CD4-positive, alpha-beta T cell (primary cell): ENCODE measurements around the gene ZFPM1. TPM values are rescaled to one million over a fixed set of nuclear protein-coding genes. Genes with fewer than 3 reads are reported as not detected.

ENCODE experiments used
- ATAC-seq: fragments of 200-7000 bp; cut with Tn5 transposase; one replicate; pipeline ENCODE4 v1.10.0; 2022; ENCODE audit warnings: mild to moderate bottlenecking; ENCODE audit not compliant: poor library complexity
- CTCF ChIA-PET: fragments of 350-600 bp; sonication (Branson Sonifier 250); formaldehyde crosslinking; loops from one replicate; lab custom pipeline; 2021; ENCODE audit warnings: antibody characterized with exemption, inconsistent platforms; lab: Charles Lee
- POLR2A ChIA-PET: fragments of 350-600 bp; sonication (Branson Sonifier 250); formaldehyde crosslinking; loops from one replicate; lab custom pipeline; 2021; ENCODE audit warnings: antibody characterized with exemption, inconsistent platforms; lab: Charles Lee
- DNase-seq, 14 experiments: peaks; one replicate each; pipeline ENCODE4 v3.0.0-alpha.2; 2013 to 2020; ENCODE audit warnings: mixed read lengths in 2 of 14
- H3K27ac ChIP-seq, 2 donors: one replicate each; pipeline versions ENCODE4 v1.5.1 to v1.7.0; 2013; ENCODE audit warnings: low read length in 2 of 2, low read depth in 1 of 2, mild to moderate bottlenecking in 1 of 2
- H3K27me3 ChIP-seq, 2 experiments: 1 replicate in 1 of 2; 2 replicates in 1 of 2; pipeline versions ENCODE4 v1.6.1 to v1.7.0; 2013; ENCODE audit warnings: low read length in 2 of 2, control low read depth in 1 of 2, mild to moderate bottlenecking in 1 of 2, moderate library complexity in 1 of 2; ENCODE audit not compliant: insufficient read depth in 2 of 2, control insufficient read depth in 1 of 2
- H3K36me3 ChIP-seq: one replicate; pipeline ENCODE4 v1.6.1; 2013; ENCODE audit warnings: low read length, control low read depth; ENCODE audit not compliant: insufficient read depth
- H3K4me1 ChIP-seq: one replicate; pipeline ENCODE4 v1.6.1; 2013; ENCODE audit warnings: low read length, control low read depth; ENCODE audit not compliant: insufficient read depth
- H3K4me3 ChIP-seq: one replicate; pipeline ENCODE4 v1.5.1; 2013; ENCODE audit warnings: mild to moderate bottlenecking, low read length, moderate library complexity
- H3K9me3 ChIP-seq, 2 experiments: 1 replicate in 1 of 2; 2 replicates in 1 of 2; pipeline versions ENCODE4 v1.6.1 to v1.7.0; 2013; ENCODE audit warnings: low read length in 2 of 2, mild to moderate bottlenecking in 2 of 2, control low read depth in 1 of 2, moderate library complexity in 1 of 2; ENCODE audit not compliant: control insufficient read depth in 1 of 2, insufficient read depth in 1 of 2
- H3K27ac Mint-ChIP-seq: one replicate; pipeline ENCODE4 v1.8.0; 2020; ENCODE audit warnings: mixed read lengths
- H3K27me3 Mint-ChIP-seq: one replicate; pipeline ENCODE4 v1.8.0; 2021; ENCODE audit warnings: mixed read lengths
- H3K36me3 Mint-ChIP-seq: one replicate; pipeline ENCODE4 v1.8.0; 2021; ENCODE audit warnings: low read depth, mixed read lengths
- H3K4me1 Mint-ChIP-seq: one replicate; pipeline ENCODE4 v1.8.0; 2021; ENCODE audit warnings: low read depth, mixed read lengths
- H3K4me3 Mint-ChIP-seq: one replicate; pipeline ENCODE4 v1.8.0; 2020; ENCODE audit warnings: mild to moderate bottlenecking, mixed read lengths
- H3K9me3 Mint-ChIP-seq: one replicate; pipeline ENCODE4 v1.8.0; 2020; ENCODE audit warnings: mixed read lengths
- intact Hi-C, 2 experiments: fragments of 100-400 bp; cut with DNase I in 1 of 2; cut with micrococcal nuclease in 1 of 2; formaldehyde crosslinking; loops; one replicate each; pipeline versions ENCODE4 v1.15.1 to v1.9.0; 2023 to 2025; cut with DNase I, micrococcal nuclease
- total RNA-seq, 174 experiments: library from RNA in 2 of 174; stranded (reverse) in 2 of 174; gene quantifications; one replicate each; pipeline ENCODE4 v1.2.3 and lab custom pipeline; 2021 to 2026
- TF ChIP-seq, protein P1 (sequence below): fragments of 200-600 bp; IDR thresholded peaks from one replicate; pipeline ENCODE4 v1.8.0; 2022; ENCODE audit warnings: antibody characterized with exemption, mild to moderate bottlenecking

ZFPM1 gene
- total RNA-seq, 2 experiments from 2014 or later, result 22.8 to 24.2 TPM

DNA sequence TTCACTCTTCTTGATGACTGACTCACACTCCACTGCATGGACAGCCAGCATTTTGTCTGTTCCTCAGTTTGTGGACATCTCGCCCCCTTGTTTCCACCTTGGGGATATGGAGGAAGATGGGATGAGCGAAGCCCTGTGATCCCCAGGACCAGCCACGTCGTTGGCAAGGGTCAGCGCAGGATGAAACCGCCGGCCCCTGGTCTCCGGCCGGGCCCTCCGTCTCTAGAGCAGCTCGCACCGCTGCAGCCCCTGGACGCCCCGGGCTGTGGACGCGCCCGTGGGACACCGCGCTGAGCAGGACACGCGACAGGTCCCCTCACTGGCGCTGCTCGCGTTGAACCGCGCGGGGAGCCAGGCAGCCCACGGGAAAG is 116.5 kb downstream of the ZFPM1 start:
- TF ChIP-seq, protein P1, sequence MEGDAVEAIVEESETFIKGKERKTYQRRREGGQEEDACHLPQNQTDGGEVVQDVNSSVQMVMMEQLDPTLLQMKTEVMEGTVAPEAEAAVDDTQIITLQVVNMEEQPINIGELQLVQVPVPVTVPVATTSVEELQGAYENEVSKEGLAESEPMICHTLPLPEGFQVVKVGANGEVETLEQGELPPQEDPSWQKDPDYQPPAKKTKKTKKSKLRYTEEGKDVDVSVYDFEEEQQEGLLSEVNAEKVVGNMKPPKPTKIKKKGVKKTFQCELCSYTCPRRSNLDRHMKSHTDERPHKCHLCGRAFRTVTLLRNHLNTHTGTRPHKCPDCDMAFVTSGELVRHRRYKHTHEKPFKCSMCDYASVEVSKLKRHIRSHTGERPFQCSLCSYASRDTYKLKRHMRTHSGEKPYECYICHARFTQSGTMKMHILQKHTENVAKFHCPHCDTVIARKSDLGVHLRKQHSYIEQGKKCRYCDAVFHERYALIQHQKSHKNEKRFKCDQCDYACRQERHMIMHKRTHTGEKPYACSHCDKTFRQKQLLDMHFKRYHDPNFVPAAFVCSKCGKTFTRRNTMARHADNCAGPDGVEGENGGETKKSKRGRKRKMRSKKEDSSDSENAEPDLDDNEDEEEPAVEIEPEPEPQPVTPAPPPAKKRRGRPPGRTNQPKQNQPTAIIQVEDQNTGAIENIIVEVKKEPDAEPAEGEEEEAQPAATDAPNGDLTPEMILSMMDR, result no peak
- Histone ChIP-seq H3K27me3 (no peaks in the 10 kb centered on the region), H3K9me3 (no peaks in the 10 kb centered on the region), H3K36me3 (peaks cover 21% of the 10 kb centered on the region), H3K4me1 (peaks cover 31% of the 10 kb centered on the region), H3K27ac (peak overlapping the region; percentile 44 to 78), H3K4me3 (peak overlapping the region; percentile 63)
- H3K27me3 Mint-ChIP-seq, result no peaks in the 10 kb centered on the region
- peak overlapping the region; percentile 87 for H3K27ac Mint-ChIP-seq
- peaks cover 33% of the 10 kb centered on the region for H3K4me1 Mint-ChIP-seq
- peak overlapping the region; percentile 87 for H3K4me3 Mint-ChIP-seq
- DNase-seq (peak in 1 of 14 experiments; percentile 16), ATAC-seq (peak; percentile 25)
- no peaks in the 10 kb centered on the region for H3K9me3 Mint-ChIP-seq
- ChIA-PET POLR2A (interaction anchor here (0.6 to 2.4 kb wide), 25 partner anchors 13 to 804 kb away, joined by 3 to 38 read pairs (median 4); partner anchors contain the start of genes APRT, BANP, CYBA and KLHDC4), CTCF (interaction anchor here (1.5 to 1.8 kb wide), 2 partner anchors 116 to 288 kb away, joined by 5 to 7 read pairs; partner anchors contain the start of genes GALNS and TRAPPC2L)
- H3K36me3 Mint-ChIP-seq, result peaks cover 27% of the 10 kb centered on the region
- intact Hi-C loops, result loop anchor here in 1 of 2 experiments (10.0 kb wide), 2 partner anchors 375 to 615 kb away; partner anchors contain the start of gene BANP

DNA sequence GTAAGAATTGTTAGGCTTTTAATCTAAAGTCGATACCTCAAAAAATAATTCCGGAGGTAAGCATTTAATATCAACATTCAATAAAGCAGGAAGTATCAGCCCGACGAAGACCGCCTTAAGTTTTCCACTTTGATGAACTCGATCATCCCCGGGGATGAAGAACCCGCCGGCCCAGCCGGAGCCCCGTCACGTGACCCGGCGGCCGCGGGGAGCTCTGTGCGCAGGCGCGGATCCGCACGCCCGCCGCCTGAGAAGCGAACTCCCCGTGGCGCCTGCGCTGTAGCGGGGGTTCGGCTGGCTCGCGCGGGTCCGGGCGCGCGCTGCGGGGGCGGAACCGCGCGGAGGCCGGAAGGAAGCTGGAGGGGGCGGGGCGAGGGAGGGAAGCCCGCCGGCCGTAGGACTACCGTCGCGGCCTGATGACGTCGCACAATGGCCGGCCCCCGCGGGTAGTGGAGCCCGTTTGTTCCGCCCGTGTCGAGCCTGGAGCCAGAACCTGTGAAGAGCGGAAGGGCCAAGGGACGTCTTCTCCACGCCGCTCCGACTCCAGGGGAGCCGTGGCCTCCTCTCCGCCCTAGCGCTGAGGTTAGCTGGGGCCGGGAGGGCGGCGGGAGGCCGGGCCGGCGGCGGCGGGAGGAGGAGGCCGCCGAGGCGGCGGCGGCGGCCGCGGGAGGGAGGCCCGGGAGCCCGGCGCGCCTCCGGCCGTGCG is 117.1 kb downstream of the ZFPM1 start, which contains the start of gene ZC3H18:
Gene ZC3H18 (plus strand): TSS at position 419 of the 706 bp plus-strand sequence. CDS start 6,721 bp downstream, outside the sequence.
- CTCF ChIA-PET, result interaction anchor here (0.6 to 1.8 kb wide), 3 partner anchors 115 to 287 kb away, joined by 3 to 7 read pairs (median 5); partner anchors contain the start of genes GALNS and TRAPPC2L
- Histone ChIP-seq H3K9me3 (no peaks in the 10 kb centered on the region), H3K27me3 (no peaks in the 10 kb centered on the region), H3K4me3 (peak within 1 kb of the TSS; percentile 65), H3K27ac (peak within 1 kb of the TSS; percentile 75 to 78), H3K4me1 (peaks cover 31% of the 10 kb centered on the region), H3K36me3 (peaks cover 21% of the 10 kb centered on the region)
- no peaks in the 10 kb centered on the region for H3K27me3 Mint-ChIP-seq
- ATAC-seq, result peak; percentile 93
- intact Hi-C loops, result loop anchor here (1.0 to 10.0 kb wide), 8 partner anchors 93 to 805 kb away; partner anchors contain the start of genes CTU2 (in 2 of the 2), RNF166 (in 2 of the 2), BANP (in 1 of the 2) and KLHDC4 (in 1 of the 2)
- peak within 1 kb of the TSS; percentile 88 for H3K4me3 Mint-ChIP-seq
- H3K9me3 Mint-ChIP-seq, result no peaks in the 10 kb centered on the region
- peak; percentile 93 to 100 (median 98) for DNase-seq
- peaks cover 29% of the 10 kb centered on the region for H3K36me3 Mint-ChIP-seq
- POLR2A ChIA-PET, result interaction anchor here (0.6 to 2.4 kb wide), 28 partner anchors 12 to 804 kb away, joined by 3 to 38 read pairs (median 4); partner anchors contain the start of genes APRT, BANP, CYBA and KLHDC4
- H3K4me1 Mint-ChIP-seq, result peaks cover 33% of the 10 kb centered on the region
- TF ChIP-seq, protein P1, result no peak
- peak within 1 kb of the TSS; percentile 87 for H3K27ac Mint-ChIP-seq

GRCh38 chr16:88570691-88571092 is 117.6 kb downstream of the ZFPM1 start:
- Mint-ChIP-seq H3K27me3 (no peaks in the 10 kb centered on the region), H3K4me3 (peak overlapping the region; percentile 88), H3K27ac (peak overlapping the region; percentile 87), H3K9me3 (no peaks in the 10 kb centered on the region), H3K36me3 (peaks cover 32% of the 10 kb centered on the region), H3K4me1 (peaks cover 36% of the 10 kb centered on the region)
- peak overlapping the region; percentile 65 for H3K4me3 ChIP-seq
- H3K9me3 ChIP-seq, result no peaks in the 10 kb centered on the region
- peak; percentile 38 for ATAC-seq
- ChIA-PET POLR2A (interaction anchor here (0.7 to 2.4 kb wide), 22 partner anchors 18 to 805 kb away, joined by 3 to 38 read pairs (median 5); partner anchors contain the start of genes APRT, BANP, KLHDC4 and MVD), CTCF (interaction anchor here (0.6 to 1.8 kb wide), 3 partner anchors 115 to 287 kb away, joined by 3 to 7 read pairs (median 5); partner anchors contain the start of genes GALNS and TRAPPC2L)
- TF ChIP-seq, protein P1, result no peak
- peaks cover 31% of the 10 kb centered on the region for H3K4me1 ChIP-seq
- H3K27me3 ChIP-seq, result no peaks in the 10 kb centered on the region
- H3K27ac ChIP-seq, result peak overlapping the region; percentile 64 to 78
- H3K36me3 ChIP-seq, result peaks cover 27% of the 10 kb centered on the region
- intact Hi-C loops, result loop anchor here (1.0 to 10.0 kb wide), 6 partner anchors 93 to 806 kb away; partner anchors contain the start of genes CTU2 (in 2 of the 2), RNF166 (in 2 of the 2), KLHDC4 (in 1 of the 2) and MVD (in 1 of the 2)
- DNase-seq, result peak in 13 of 14 experiments; percentile 13 to 73 (median 33)
